Renal cortex interstitium (tissue), 11 donors: ENCODE results near the gene CDC37. TPM values are rescaled to one million over a fixed set of nuclear protein-coding genes. Genes with fewer than 3 reads are reported as not detected.
A peak's percentile ranks its signal among the peaks of the same experiment; 100 is the strongest.
"Not testable (repeated sequence)": the region's sequence is repeated elsewhere in the genome, so short reads cannot be mapped to it uniquely, and the experiment has no call there.

Source experiments
- DNase-seq, 11 donors: peaks; one replicate each; pipeline ENCODE4 v3.0.0-alpha.2; 2013; ENCODE audit warnings: low read depth in 9 of 11, low spot score in 4 of 11; ENCODE audit errors: extremely low read depth in 1 of 11
- polyA plus RNA-seq, 3 donors: library from polyadenylated mRNA; unstranded; fragments of 120-200 nt; gene quantifications; one replicate each; pipeline ENCODE4 v1.2.1, GENCODE V29; 2013; ENCODE audit not compliant: insufficient read length in 3 of 3

Gene CDC37
- polyA plus RNA-seq, 3 donors: 132 to 185 (median 178) TPM

- DNase-seq: peak in 4 of 11 donors; percentile 58 to 75 (median 69)
These were observed 20.8 kb upstream of the CDC37 start for GRCh38 chr19:10424011-10424637.

GRCh38 chr19:10422846-10423245 is 19.5 kb upstream of the CDC37 start:
- DNase-seq: no peak

GRCh38 chr19:10422046-10422461 is 18.7 kb upstream of the CDC37 start:
- DNase-seq: no peak

- DNase-seq: no peak
These were observed 18.1 kb upstream of the CDC37 start for GRCh38 chr19:10421240-10422045.

GRCh38 chr19:10420444-10421239 is 17.3 kb upstream of the CDC37 start, which contains the start of gene PDE4A:
Gene PDE4A (plus strand): TSS chr19:10420538. CDS start chr19:10420765, 227 bp downstream.
- DNase-seq: no peak

- no peak for DNase-seq
These were observed 16.5 kb upstream of the CDC37 start for GRCh38 chr19:10419646-10420443.

- DNase-seq: no peak
These were observed 15.9 kb upstream of the CDC37 start for GRCh38 chr19:10419200-10419645.

GRCh38 chr19:10418485-10419199 is 15.3 kb upstream of the CDC37 start:
- DNase-seq: no peak

- DNase-seq: no peak
These were observed 14.8 kb upstream of the CDC37 start for GRCh38 chr19:10418235-10418484.

GRCh38 chr19:10417541-10418234 is 14.3 kb upstream of the CDC37 start:
- DNase-seq: no peak

- DNase-seq: peak in 2 of 11 donors; percentile 57 to 68
These were observed 13.3 kb upstream of the CDC37 start for GRCh38 chr19:10416380-10417257.

- no peak for DNase-seq
These were observed 12.7 kb upstream of the CDC37 start for GRCh38 chr19:10416083-10416379.

GRCh38 chr19:10412257-10412977 is 9.1 kb upstream of the CDC37 start:
- no peak for DNase-seq

GRCh38 chr19:10411224-10411623 is 7.9 kb upstream of the CDC37 start:
- not testable (repeated sequence) for DNase-seq

GRCh38 chr19:10408511-10409283 is 5.4 kb upstream of the CDC37 start:
- DNase-seq: no peak

GRCh38 chr19:10407096-10407495 is 3.8 kb upstream of the CDC37 start:
- no peak for DNase-seq
